ENCODE measurements around the gene FAF2.
A peak's percentile ranks its signal among the peaks of the same experiment; 100 is the strongest.

FAF2 gene

DNA sequence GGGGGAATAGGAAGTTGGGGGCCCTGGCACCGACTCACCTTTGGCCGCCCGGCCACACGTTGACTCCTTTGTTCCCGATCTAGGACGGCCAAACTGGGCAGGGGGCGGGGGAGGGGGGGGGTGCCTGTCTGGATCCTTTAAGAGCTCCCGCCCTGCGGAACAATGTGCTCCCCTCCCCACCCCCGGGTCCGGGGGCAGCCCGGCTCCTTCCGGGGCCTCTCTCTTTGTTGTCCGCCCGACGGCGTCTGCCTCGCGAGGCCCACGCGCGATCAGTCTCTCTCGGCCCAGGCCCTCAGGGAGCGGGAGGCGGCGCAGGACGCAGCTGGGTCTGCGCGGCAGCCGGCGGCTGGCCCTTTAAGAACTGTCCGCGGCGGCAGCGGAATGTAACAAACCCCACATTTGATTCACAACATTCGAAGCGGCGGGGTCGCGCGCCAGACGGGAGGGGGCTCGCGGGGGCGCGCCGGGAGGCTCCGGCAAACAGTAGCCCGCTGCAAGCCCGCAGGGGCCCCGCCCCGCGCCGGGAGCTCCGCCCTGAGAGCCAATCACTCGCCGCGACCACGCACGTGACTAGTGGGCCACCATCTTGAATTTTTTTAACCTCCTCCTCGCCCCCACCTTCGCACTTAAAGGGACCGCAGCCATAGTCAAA, 88.8 kb downstream of the FAF2 start, which contains the start of gene RNF44:
RNF44 (minus strand) TSS at position 501 of the 652 bp plus-strand sequence. CDS start 4,930 bp downstream, outside the sequence.
- TF ChIP-seq, protein P1, sequence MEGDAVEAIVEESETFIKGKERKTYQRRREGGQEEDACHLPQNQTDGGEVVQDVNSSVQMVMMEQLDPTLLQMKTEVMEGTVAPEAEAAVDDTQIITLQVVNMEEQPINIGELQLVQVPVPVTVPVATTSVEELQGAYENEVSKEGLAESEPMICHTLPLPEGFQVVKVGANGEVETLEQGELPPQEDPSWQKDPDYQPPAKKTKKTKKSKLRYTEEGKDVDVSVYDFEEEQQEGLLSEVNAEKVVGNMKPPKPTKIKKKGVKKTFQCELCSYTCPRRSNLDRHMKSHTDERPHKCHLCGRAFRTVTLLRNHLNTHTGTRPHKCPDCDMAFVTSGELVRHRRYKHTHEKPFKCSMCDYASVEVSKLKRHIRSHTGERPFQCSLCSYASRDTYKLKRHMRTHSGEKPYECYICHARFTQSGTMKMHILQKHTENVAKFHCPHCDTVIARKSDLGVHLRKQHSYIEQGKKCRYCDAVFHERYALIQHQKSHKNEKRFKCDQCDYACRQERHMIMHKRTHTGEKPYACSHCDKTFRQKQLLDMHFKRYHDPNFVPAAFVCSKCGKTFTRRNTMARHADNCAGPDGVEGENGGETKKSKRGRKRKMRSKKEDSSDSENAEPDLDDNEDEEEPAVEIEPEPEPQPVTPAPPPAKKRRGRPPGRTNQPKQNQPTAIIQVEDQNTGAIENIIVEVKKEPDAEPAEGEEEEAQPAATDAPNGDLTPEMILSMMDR (IDR thresholded peaks at IDR 0.05; ENCODE audit: insufficient read depth, low read length, missing control alignments) = no peak
- peak within 1 kb of the TSS; percentile 99 for H3K4me3 ChIP-seq (ENCODE audit: low read depth, low read length)
- DNase-seq (ENCODE audit: low read depth, low spot score) = peak; percentile 77
- CTCF ChIA-PET = interaction anchor here (0.8 to 3.8 kb wide), 7 partner anchors 36 to 120 kb away, joined by 3 to 28 read pairs (median 3); partner anchors contain the start of gene FAF2
- POLR2A ChIA-PET = interaction anchor here (0.7 to 2.4 kb wide), 6 partner anchors 12 to 149 kb away, joined by 3 to 11 read pairs (median 5); partner anchors contain the start of genes CDHR2, CLTB, FAF2 and NOP16

DNA sequence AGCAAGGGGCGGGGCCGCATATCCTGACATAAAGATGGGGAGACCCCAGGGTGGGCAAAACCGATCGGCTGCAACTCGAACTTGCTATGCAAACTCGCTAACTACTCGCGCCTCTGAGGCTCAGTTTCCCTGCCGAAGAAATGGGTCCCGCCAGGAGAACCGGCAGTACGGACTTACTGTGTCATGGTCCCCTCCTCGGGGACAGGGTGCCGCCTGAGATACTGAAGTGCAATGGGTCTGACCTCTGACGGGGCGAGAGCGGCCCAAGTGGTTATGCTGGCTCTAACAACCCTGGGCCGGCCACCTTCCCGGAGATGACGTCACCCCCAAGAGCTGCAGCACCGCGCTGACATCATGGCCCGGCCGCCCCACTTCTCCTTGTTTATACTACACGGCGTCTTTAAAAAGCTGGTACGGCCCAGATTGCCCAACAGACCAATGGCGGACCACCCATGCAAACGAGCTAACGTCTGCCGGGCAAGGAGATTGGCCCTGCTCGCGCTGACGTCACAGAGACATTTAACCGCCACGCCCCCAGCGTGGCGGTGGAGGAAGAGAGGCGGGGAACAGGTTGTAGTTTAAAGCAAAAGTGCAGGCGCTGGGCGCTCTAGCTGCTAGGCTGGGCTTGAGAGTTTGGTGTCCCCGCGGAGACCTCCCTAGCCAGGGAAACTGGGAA, 89.5 kb downstream of the FAF2 start:
- DNase-seq (ENCODE audit: low read depth, low spot score) = peak; percentile 97

DNA sequence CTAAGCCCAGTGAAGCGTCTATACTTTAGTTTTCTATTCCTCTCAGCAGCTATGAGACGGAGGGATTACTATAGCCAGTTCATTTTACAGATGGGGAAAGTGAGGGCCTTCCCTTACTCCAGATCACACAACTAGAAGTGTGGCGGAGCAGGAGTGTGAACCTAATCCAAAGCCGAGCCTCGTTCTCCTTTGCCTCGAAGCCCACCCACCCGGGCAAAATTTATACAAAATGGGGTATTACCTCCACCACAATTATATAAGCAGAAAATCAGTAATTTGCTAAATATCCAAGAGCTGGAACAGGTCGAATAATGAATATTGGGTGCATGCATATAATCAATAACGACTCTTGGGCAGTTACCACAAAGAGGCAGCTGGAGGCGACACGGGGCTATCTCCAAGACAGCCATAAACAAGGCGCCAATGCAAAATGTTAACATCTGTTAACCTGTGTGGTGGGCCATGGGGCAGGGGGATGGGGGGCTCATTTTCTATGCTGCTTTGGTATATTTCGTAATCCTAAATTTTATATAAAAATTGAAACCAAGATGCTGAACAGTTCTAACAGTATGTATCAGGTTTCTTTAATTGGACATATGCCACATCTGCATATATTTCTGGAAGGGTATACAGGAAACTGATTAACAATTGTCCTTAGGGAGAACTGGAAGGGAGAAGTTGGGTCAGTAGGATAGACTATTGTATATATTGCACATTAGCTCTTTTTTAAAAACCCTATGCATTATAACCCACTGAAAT, 90.2 kb downstream of the FAF2 start:
- CTCF ChIA-PET = interaction anchor here (0.9 to 3.8 kb wide), 4 partner anchors 35 to 90 kb away, joined by 3 to 28 read pairs (median 8); partner anchors contain the start of gene FAF2
- TF ChIP-seq, protein P1 (IDR thresholded peaks at IDR 0.05; ENCODE audit: insufficient read depth, low read length, missing control alignments) = no peak

More for the DNA sequence above, 89.5 kb downstream of the FAF2 start:
- TF ChIP-seq, protein P1 (IDR thresholded peaks at IDR 0.05; ENCODE audit: insufficient read depth, low read length, missing control alignments) = no peak
- ChIA-PET CTCF (interaction anchor here (0.9 to 3.8 kb wide), 4 partner anchors 36 to 89 kb away, joined by 3 to 28 read pairs (median 8); partner anchors contain the start of gene FAF2), POLR2A (interaction anchor here (0.7 to 2.4 kb wide), 7 partner anchors 12 to 194 kb away, joined by 3 to 11 read pairs (median 4); partner anchors contain the start of genes CDHR2, CLTB, FAF2 and NOP16)
- peak overlapping the region; percentile 99 for H3K4me3 ChIP-seq (ENCODE audit: low read depth, low read length)

DNA sequence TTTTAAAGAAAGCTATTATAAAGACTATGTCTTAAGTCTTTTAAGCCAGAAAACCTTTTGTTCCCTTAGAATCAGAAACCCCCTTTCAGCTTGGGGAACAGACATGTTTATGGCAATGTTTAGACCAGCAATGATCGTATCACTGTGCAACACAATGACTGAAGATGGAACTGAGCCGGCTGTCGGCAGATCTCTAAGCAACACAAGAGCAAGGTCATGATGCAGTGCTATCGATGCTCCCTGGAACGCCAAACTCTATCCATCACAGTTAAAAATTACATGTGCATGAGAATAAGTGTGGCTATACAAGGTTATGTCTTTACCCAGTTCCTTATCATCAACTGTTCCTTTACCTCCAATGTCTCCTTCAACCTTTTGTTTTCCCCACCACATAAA, 90.8 kb downstream of the FAF2 start:
- no peak overlapping the region for H3K4me3 ChIP-seq (ENCODE audit: low read depth, low read length)
- TF ChIP-seq, protein P1 (IDR thresholded peaks at IDR 0.05; ENCODE audit: insufficient read depth, low read length, missing control alignments) = no peak
- DNase-seq (ENCODE audit: low read depth, low spot score) = no peak
- ChIA-PET CTCF (interaction anchor here (1.1 to 3.8 kb wide), 4 partner anchors 29 to 91 kb away, joined by 4 to 28 read pairs (median 8); partner anchors contain the start of gene FAF2), POLR2A (no interaction called here)

More for the DNA sequence above, 90.2 kb downstream of the FAF2 start:
- peak overlapping the region; percentile 54 for H3K4me3 ChIP-seq (ENCODE audit: low read depth, low read length)
- POLR2A ChIA-PET = interaction anchor here (0.7 to 2.4 kb wide), 5 partner anchors 11 to 193 kb away, joined by 3 to 11 read pairs (median 6); partner anchors contain the start of genes CDHR2, CLTB, FAF2 and NOP16
- DNase-seq (ENCODE audit: low read depth, low spot score) = no peak

DNA sequence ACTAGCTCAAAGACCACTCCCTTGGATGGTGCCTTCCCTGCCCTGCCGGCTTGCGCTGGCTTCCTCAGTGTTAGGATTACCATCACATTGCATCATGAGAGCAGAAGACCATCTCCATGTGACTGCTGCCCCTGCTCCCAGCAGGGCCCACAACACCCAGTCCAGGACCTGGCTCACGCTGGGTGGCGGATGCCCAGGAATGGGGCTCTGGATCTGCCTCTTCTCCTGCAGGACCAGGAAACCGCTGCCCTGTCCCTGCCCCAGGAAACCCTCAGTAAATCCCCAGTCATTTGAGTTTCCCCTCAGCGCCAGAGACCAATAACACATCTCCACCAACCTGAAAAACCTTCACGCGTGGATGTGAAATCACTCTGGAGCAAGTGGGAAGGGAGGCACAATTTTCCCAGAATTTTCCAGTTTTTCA, 92.3 kb downstream of the FAF2 start:
- H3K4me3 ChIP-seq (ENCODE audit: low read depth, low read length) = no peak overlapping the region
- ChIA-PET POLR2A (no interaction called here), CTCF (interaction anchor here (0.9 to 1.4 kb wide), 2 partner anchors 27 to 118 kb away, joined by 3 to 5 read pairs; no protein-coding TSS in a partner anchor)
- DNase-seq (ENCODE audit: low read depth, low spot score) = no peak
- TF ChIP-seq, protein P1 (IDR thresholded peaks at IDR 0.05; ENCODE audit: insufficient read depth, low read length, missing control alignments) = no peak
